Measurements from ENCODE around the gene ARFGAP2.

DNA sequence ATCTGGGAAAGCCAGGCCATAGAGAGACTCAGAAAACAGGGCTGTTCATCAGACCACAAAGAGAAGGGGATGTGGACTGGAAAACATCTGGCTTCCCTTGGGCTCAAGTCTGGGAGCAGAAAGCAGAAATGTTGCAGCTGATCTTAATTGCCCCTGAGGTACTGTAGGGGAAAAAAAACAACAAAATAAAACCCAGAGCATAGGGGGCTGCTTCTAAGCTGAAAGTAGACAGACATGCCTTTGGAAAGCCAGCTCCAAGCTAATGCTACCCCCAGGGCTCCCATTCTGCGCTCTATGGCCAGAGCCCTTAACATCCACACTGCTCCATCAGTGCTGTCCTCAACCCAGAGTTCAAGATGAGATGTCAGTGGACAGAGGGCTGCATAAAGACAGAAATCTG, 11.6 kb upstream of the ARFGAP2 start:
- TF ChIP-seq, protein P1, sequence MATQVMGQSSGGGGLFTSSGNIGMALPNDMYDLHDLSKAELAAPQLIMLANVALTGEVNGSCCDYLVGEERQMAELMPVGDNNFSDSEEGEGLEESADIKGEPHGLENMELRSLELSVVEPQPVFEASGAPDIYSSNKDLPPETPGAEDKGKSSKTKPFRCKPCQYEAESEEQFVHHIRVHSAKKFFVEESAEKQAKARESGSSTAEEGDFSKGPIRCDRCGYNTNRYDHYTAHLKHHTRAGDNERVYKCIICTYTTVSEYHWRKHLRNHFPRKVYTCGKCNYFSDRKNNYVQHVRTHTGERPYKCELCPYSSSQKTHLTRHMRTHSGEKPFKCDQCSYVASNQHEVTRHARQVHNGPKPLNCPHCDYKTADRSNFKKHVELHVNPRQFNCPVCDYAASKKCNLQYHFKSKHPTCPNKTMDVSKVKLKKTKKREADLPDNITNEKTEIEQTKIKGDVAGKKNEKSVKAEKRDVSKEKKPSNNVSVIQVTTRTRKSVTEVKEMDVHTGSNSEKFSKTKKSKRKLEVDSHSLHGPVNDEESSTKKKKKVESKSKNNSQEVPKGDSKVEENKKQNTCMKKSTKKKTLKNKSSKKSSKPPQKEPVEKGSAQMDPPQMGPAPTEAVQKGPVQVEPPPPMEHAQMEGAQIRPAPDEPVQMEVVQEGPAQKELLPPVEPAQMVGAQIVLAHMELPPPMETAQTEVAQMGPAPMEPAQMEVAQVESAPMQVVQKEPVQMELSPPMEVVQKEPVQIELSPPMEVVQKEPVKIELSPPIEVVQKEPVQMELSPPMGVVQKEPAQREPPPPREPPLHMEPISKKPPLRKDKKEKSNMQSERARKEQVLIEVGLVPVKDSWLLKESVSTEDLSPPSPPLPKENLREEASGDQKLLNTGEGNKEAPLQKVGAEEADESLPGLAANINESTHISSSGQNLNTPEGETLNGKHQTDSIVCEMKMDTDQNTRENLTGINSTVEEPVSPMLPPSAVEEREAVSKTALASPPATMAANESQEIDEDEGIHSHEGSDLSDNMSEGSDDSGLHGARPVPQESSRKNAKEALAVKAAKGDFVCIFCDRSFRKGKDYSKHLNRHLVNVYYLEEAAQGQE (IDR thresholded peaks at IDR 0.05; ENCODE audit: low read depth), result no peak
- no peak for TF ChIP-seq TEAD4 (IDR thresholded peaks at IDR 0.05)
- TF ChIP-seq TAF1 (IDR thresholded peaks at IDR 0.05; ENCODE audit: low read depth), result no peak
- TF ChIP-seq YY1 (IDR thresholded peaks at IDR 0.05; ENCODE audit: low read depth), result no peak
- no peak for TF ChIP-seq EP300 (IDR thresholded peaks at IDR 0.05; ENCODE audit: borderline replicate concordance)
- TF ChIP-seq FOXM1 (IDR thresholded peaks at IDR 0.05; ENCODE audit: borderline replicate concordance, low read depth), result no peak
- no peak for TF ChIP-seq USF1 (IDR thresholded peaks at IDR 0.05)
- no peak for TF ChIP-seq RAD21 (IDR thresholded peaks at IDR 0.05; ENCODE audit: low read depth)
- TF ChIP-seq MAX (IDR thresholded peaks at IDR 0.05), result no peak
- no peak for TF ChIP-seq ZBTB7A (IDR thresholded peaks at IDR 0.05; ENCODE audit: low read depth)
- TF ChIP-seq EGR1 (IDR thresholded peaks at IDR 0.05), result no peak
